H1 (cell line): ENCODE measurements around the gene FHIT. TPM values are rescaled to one million over a fixed set of nuclear protein-coding genes. Genes with fewer than 3 reads are reported as not detected.

ENCODE experiments used
- CTCF ChIA-PET: fragments of 300-600 bp; sonication (Branson Sonifier 250); formaldehyde crosslinking; loops from one replicate; lab custom pipeline; 2021; ENCODE audit not compliant: partially characterized antibody; lab: Charles Lee
- POLR2A ChIA-PET: fragments of 300-600 bp; sonication (Branson Sonifier 250); formaldehyde crosslinking; loops from one replicate; lab custom pipeline; 2021; ENCODE audit warnings: inconsistent platforms; ENCODE audit not compliant: partially characterized antibody; lab: Charles Lee
- DNase-seq, 2 experiments: peaks; one replicate each; pipeline versions ENCODE4 v3.0.0 to v3.0.0-alpha.2; 2010 to 2022; ENCODE audit warnings: low spot score in 2 of 2, low read depth in 1 of 2, mixed read lengths in 1 of 2
- FAIRE-seq: peaks from 2 replicates; lab custom pipeline; 2011; peaks lifted over from hg19 to GRCh38; lab: Jason Lieb, UNC
- H2AFZ ChIP-seq: 2 replicates; pipeline ENCODE4 v1.8.1; 2012; ENCODE audit warnings: low read length, inconsistent platforms
- H2AK5ac ChIP-seq: 2 replicates; pipeline ENCODE4 v1.6.1; 2013; ENCODE audit warnings: low read depth, low read length
- H2BK120ac ChIP-seq: replicated peaks from 2 replicates; pipeline ENCODE3; 2013; ENCODE audit warnings: low read depth, low read length, inconsistent platforms
- H2BK12ac ChIP-seq: 2 replicates; pipeline ENCODE4 v1.6.1; 2013; ENCODE audit warnings: low read depth, low read length
- H2BK15ac ChIP-seq: 2 replicates; pipeline ENCODE4 v1.6.1; 2013; ENCODE audit warnings: low read length
- H2BK20ac ChIP-seq: 2 replicates; pipeline ENCODE4 v1.6.1; 2013; ENCODE audit warnings: low read length
- H2BK5ac ChIP-seq: 2 replicates; pipeline ENCODE4 v1.6.1; 2013; ENCODE audit warnings: low read depth, low read length
- H3K14ac ChIP-seq: 2 replicates; pipeline ENCODE4 v1.6.1; 2013; ENCODE audit warnings: inconsistent platforms; ENCODE audit not compliant: insufficient read length
- H3K18ac ChIP-seq: 2 replicates; pipeline ENCODE4 v1.6.1; 2013; ENCODE audit warnings: low read length; ENCODE audit errors: extremely low read depth
- H3K23ac ChIP-seq: 2 replicates; pipeline ENCODE4 v1.6.1; 2013; ENCODE audit warnings: inconsistent platforms; ENCODE audit not compliant: insufficient read length
- H3K23me2 ChIP-seq: 2 replicates; pipeline ENCODE4 v1.6.1; 2013; ENCODE audit warnings: low read depth, low read length
- H3K27ac ChIP-seq: 2 replicates; pipeline ENCODE4 v1.6.1; 2011; ENCODE audit warnings: low read depth, low read length, inconsistent platforms
- H3K27me3 ChIP-seq, 4 experiments: replicated peaks in 1 of 4; 1 replicate in 1 of 4; 2 replicates in 3 of 4; pipeline versions ENCODE4 v1.6.1 to v1.8.1; 2011 to 2013; ENCODE audit warnings: low read length in 3 of 4, mild to moderate bottlenecking in 3 of 4, inconsistent platforms in 2 of 4, mixed read lengths in 2 of 4, moderate library complexity in 1 of 4; ENCODE audit not compliant: control insufficient read depth in 3 of 4, insufficient read depth in 3 of 4; ENCODE audit errors: extremely low read depth in 1 of 4
- H3K36me3 ChIP-seq, 4 experiments: 2 replicates each; pipeline versions ENCODE4 v1.6.1 to v1.8.1; 2011 to 2013; ENCODE audit warnings: mild to moderate bottlenecking in 4 of 4, low read length in 3 of 4, moderate library complexity in 2 of 4, control low read depth in 1 of 4, inconsistent platforms in 1 of 4; ENCODE audit not compliant: insufficient read depth in 4 of 4, control insufficient read depth in 2 of 4
- H3K4ac ChIP-seq: replicated peaks from 2 replicates; pipeline ENCODE3; 2013; ENCODE audit warnings: low read length, low read depth, mixed read lengths, inconsistent platforms; ENCODE audit not compliant: insufficient read length
- H3K4me1 ChIP-seq, 4 experiments: replicated peaks in 1 of 4; 1 replicate in 1 of 4; 2 replicates in 3 of 4; pipeline versions ENCODE4 v1.6.1 to v1.8.1; 2011 to 2013; ENCODE audit warnings: low read length in 3 of 4, inconsistent platforms in 2 of 4, mixed read lengths in 1 of 4; ENCODE audit not compliant: insufficient read depth in 4 of 4, control insufficient read depth in 3 of 4
- H3K4me2 ChIP-seq, 2 experiments: 2 replicates each; pipeline versions ENCODE4 v1.6.1 to v1.8.1; 2011 to 2013; ENCODE audit warnings: low read depth in 2 of 2, low read length in 2 of 2, control low read depth in 1 of 2, inconsistent platforms in 1 of 2, mild to moderate bottlenecking in 1 of 2; ENCODE audit not compliant: insufficient read depth in 1 of 2
- H3K4me3 ChIP-seq, 4 experiments: fragments of 200-600, 300-600 bp in 1 of 4; sonication (generic), shearing (Covaris generic), sonication (Bioruptor Twin) in 1 of 4; 2 replicates each; pipeline versions ENCODE4 v1.5.1 to v1.8.1; 2011 to 2016; ENCODE audit warnings: low read length in 4 of 4, low read depth in 3 of 4, control low read depth in 2 of 4, inconsistent platforms in 2 of 4, mild to moderate bottlenecking in 2 of 4, mixed read lengths in 1 of 4, moderate library complexity in 1 of 4; ENCODE audit not compliant: insufficient read depth in 2 of 4; ENCODE audit errors: extremely low read depth in 1 of 4
- H3K56ac ChIP-seq: replicated peaks from 2 replicates; pipeline ENCODE3; 2013; ENCODE audit warnings: low read depth, mild to moderate bottlenecking, mixed read lengths, low read length, inconsistent platforms; ENCODE audit not compliant: insufficient read length
- H3K79me1 ChIP-seq: 2 replicates; pipeline ENCODE4 v1.6.1; 2013; ENCODE audit warnings: low read depth, low read length, control low read depth
- H3K79me2 ChIP-seq, 2 experiments: 2 replicates each; pipeline versions ENCODE4 v1.6.1 to v1.8.1; 2012 to 2013; ENCODE audit warnings: low read length in 2 of 2, mild to moderate bottlenecking in 2 of 2, inconsistent platforms in 1 of 2; ENCODE audit not compliant: insufficient read depth in 2 of 2, control insufficient read depth in 1 of 2
- H3K9ac ChIP-seq, 4 experiments: replicated peaks in 1 of 4; 1 replicate in 1 of 4; 2 replicates in 3 of 4; pipeline versions ENCODE4 v1.6.1 to v1.8.1; 2011 to 2013; ENCODE audit warnings: low read depth in 3 of 4, low read length in 3 of 4, control low read depth in 2 of 4, mild to moderate bottlenecking in 2 of 4, moderate library complexity in 2 of 4, inconsistent platforms in 1 of 4; ENCODE audit errors: extremely low read depth in 1 of 4
- H3K9me3 ChIP-seq, 2 experiments: 2 replicates each; pipeline versions ENCODE4 v1.6.1 to v1.8.1; 2012 to 2013; ENCODE audit warnings: mild to moderate bottlenecking in 2 of 2, moderate library complexity in 2 of 2, control low read depth in 1 of 2, inconsistent platforms in 1 of 2, low read depth in 1 of 2, low read length in 1 of 2, mixed read lengths in 1 of 2; ENCODE audit not compliant: insufficient read depth in 2 of 2
- H4K20me1 ChIP-seq, 2 experiments: replicated peaks in 1 of 2; 2 replicates each; pipeline versions ENCODE3 to v1.8.1; 2011 to 2013; ENCODE audit warnings: inconsistent platforms in 2 of 2, low read length in 2 of 2, mild to moderate bottlenecking in 1 of 2; ENCODE audit not compliant: insufficient read depth in 2 of 2, control insufficient read depth in 1 of 2
- H4K5ac ChIP-seq: 2 replicates; pipeline ENCODE4 v1.6.1; 2013; ENCODE audit warnings: low read length, low read depth, mixed read lengths, inconsistent platforms; ENCODE audit not compliant: insufficient read length
- H4K8ac ChIP-seq: 2 replicates; pipeline ENCODE4 v1.8.0; 2013; ENCODE audit warnings: mild to moderate bottlenecking, moderate library complexity, low read length, inconsistent platforms; ENCODE audit not compliant: insufficient read depth; ENCODE audit errors: extremely low read depth
- H4K91ac ChIP-seq: replicated peaks from 2 replicates; pipeline ENCODE3; 2013; ENCODE audit warnings: low read length, mixed read lengths, inconsistent platforms; ENCODE audit not compliant: insufficient read length
- ATF3 ChIP-seq: IDR thresholded peaks from 2 replicates; pipeline ENCODE4 v1.6.1; 2011; ENCODE audit warnings: low read depth, mild to moderate bottlenecking, low read length; ENCODE audit not compliant: insufficient read depth
- CEBPB ChIP-seq: IDR thresholded peaks from 2 replicates; pipeline ENCODE4 v1.6.1; 2012; ENCODE audit warnings: low read depth, low read length
- JUND ChIP-seq: IDR thresholded peaks from 2 replicates; pipeline ENCODE4 v1.6.1; 2011; ENCODE audit warnings: mild to moderate bottlenecking, improper control_type of control experiment, low read length
- PHF8 ChIP-seq: fragments of 200-600 bp; sonication (generic); conservative IDR thresholded peaks from 2 replicates; pipeline ENCODE4 v1.7.1; 2012; ENCODE audit warnings: low read depth, mild to moderate bottlenecking, inconsistent platforms, low read length, moderate library complexity
- POLR2A ChIP-seq, 2 experiments: IDR thresholded peaks; 1 replicate in 1 of 2; 2 replicates in 1 of 2; pipeline ENCODE4 v1.6.1; 2011; ENCODE audit warnings: low read depth in 2 of 2, low read length in 2 of 2, mild to moderate bottlenecking in 2 of 2; ENCODE audit errors: control extremely low read depth in 1 of 2
- POU5F1 ChIP-seq: IDR thresholded peaks from 2 replicates; pipeline ENCODE4 v1.6.1; 2011; ENCODE audit warnings: low read depth, mild to moderate bottlenecking, low read length, moderate library complexity
- RFX5 ChIP-seq: IDR thresholded peaks from 2 replicates; pipeline ENCODE4 v1.6.1; 2011; ENCODE audit warnings: low read depth, low read length, improper control_type of control experiment, borderline replicate concordance
- SAP30 ChIP-seq: fragments of 300-600 bp; sonication (generic); IDR thresholded peaks from 2 replicates; pipeline ENCODE4 v1.7.1; 2012; ENCODE audit warnings: low read length, moderate library complexity, mild to moderate bottlenecking, inconsistent platforms; ENCODE audit not compliant: insufficient read depth, insufficient replicate concordance
- SRF ChIP-seq: IDR thresholded peaks from 2 replicates; pipeline ENCODE4 v1.6.1; 2011; ENCODE audit warnings: mild to moderate bottlenecking, low read depth, low read length, moderate library complexity
- USF2 ChIP-seq: IDR thresholded peaks from 2 replicates; pipeline ENCODE4 v1.6.1; 2011; ENCODE audit warnings: low read length, improper control_type of control experiment
- WGBS, 2 experiments: shearing (Covaris generic) in 1 of 2; methylation state at CpG; one replicate each; pipeline versions ENCODE4 v1.1.6 to v1.1.7; 2013 to 2015; ENCODE audit warnings: low lambda C conversion rate in 2 of 2, mixed read lengths in 2 of 2, inconsistent platforms in 1 of 2, low coverage in 1 of 2, missing lambda C conversion rate in 1 of 2; ENCODE audit not compliant: insufficient replicate concordance in 2 of 2, insufficient coverage in 1 of 2, insufficient read length in 1 of 2; ENCODE audit errors: extremely low coverage in 1 of 2, missing lambda C conversion rate in 1 of 2; 5-methylcytosine and 5-hydroxymethylcytosine counted together
- polyA plus RNA-seq, 7 experiments: library from polyadenylated mRNA; depleted of rRNA in 3 of 7; stranded (reverse) in 5 of 7; unstranded in 2 of 7; fragments of >200 nt in 5 of 7; fragments of 200-250 nt in 2 of 7; gene quantifications; 1 replicate in 5 of 7; 2 replicates in 1 of 7; 4 replicates in 1 of 7; pipeline versions ENCODE4 v1.2.1 to v1.2.3, GENCODE V29; 2011 to 2013; ENCODE audit warnings: missing spikeins in 2 of 7, mixed read lengths in 2 of 7
- total RNA-seq: library from RNA; stranded (reverse); fragmentation: NEBNext Ultra II Directional; extraction: Animal tissue kit (Norgen Biotek cat#: 25700); gene quantifications from 2 replicates; pipeline ENCODE4 v1.2.1, GENCODE V29; 2021

The FHIT gene
- total and polyA plus RNA-seq, 2 of the 8 experiments (the other 6 are each of a cell fraction or from before 2014, with no cell fraction given): 1.2 to 3.2 TPM

- Histone ChIP-seq H4K20me1 (no peaks in the 10 kb centered on the region), H3K4me2 (no peak overlapping the region), H3K79me1 (no peaks in the 10 kb centered on the region), H3K56ac (no peak overlapping the region), H3K23me2 (no peaks in the 10 kb centered on the region; the same call in 1 of the 2 replicates), H2BK20ac (no peak overlapping the region), H3K27ac (no peak overlapping the region), H2BK15ac (no peak overlapping the region), H2BK120ac (no peak overlapping the region), H4K5ac (no peak overlapping the region), H4K8ac (no peak overlapping the region), H3K79me2 (no peaks in the 10 kb centered on the region), H2AFZ (peak overlapping the region; percentile 95), H2AK5ac (no peak overlapping the region), H2BK5ac (no peak overlapping the region), H2BK12ac (no peak overlapping the region), H3K4ac (no peak overlapping the region)
- CTCF ChIA-PET: no interaction called here
- DNase-seq: no peak
- POLR2A ChIA-PET: no interaction called here
- FAIRE-seq: no peak
- TF ChIP-seq ATF3: peak; percentile 16; the same call in 1 of the 2 replicates
- no peak for TF ChIP-seq SAP30
- no peak for TF ChIP-seq USF2
- peak; percentile 63; the same call in 1 of the 2 replicates for TF ChIP-seq JUND
- peak; percentile 84 for TF ChIP-seq CEBPB
- TF ChIP-seq POLR2A (IDR thresholded peaks at IDR 0.05; ENCODE audit: control extremely low read depth in 1 of 2, low read depth in 2 of 2, low read length in 2 of 2): no peak
- TF ChIP-seq SRF: no peak
- no peak for TF ChIP-seq RFX5
- no peak for TF ChIP-seq PHF8
- TF ChIP-seq POU5F1: no peak
- TF ChIP-seq, all 59 proteins: peak for 3
- Histone ChIP-seq H3K23ac (no peak overlapping the region), H3K18ac (no peak overlapping the region), H3K36me3 (no peaks in the 10 kb centered on the region), H3K14ac (no peak overlapping the region), H3K4me3 (no peak overlapping the region), H3K9me3 (no peaks in the 10 kb centered on the region), H4K91ac (no peak overlapping the region), H3K9ac (no peak overlapping the region), H3K4me1 (peaks cover 0 to 6% (median 0%) of the 10 kb centered on the region in 4 experiments; a peak in 1 of 7 replicates), H3K27me3 (no peaks in the 10 kb centered on the region)
- WGBS, 2 experiments: 67% methylated on average over 6 of the region's 6 CpGs; no CpG with 5 or more reads in 1 of the 2 experiments
Measured at GRCh38 chr3:59998058-59998457, 1253.2 kb downstream of the FHIT start.
